GM18909 (cell line): ENCODE results near the gene CCDC112.
A peak's percentile ranks its signal among the peaks of the same experiment; 100 is the strongest.

Source experiments
- ATAC-seq: cut with Tn5 transposase; IDR thresholded peaks from one replicate; pipeline ENCODE4 v1.9.1; 2021; ENCODE audit warnings: mild to moderate bottlenecking; ENCODE audit not compliant: unreplicated experiment, poor library complexity

Gene CCDC112

GRCh38 chr5:115319007-115319406, 22.6 kb upstream of the CCDC112 start:
- no peak for ATAC-seq

- no peak for ATAC-seq
Observed at GRCh38 chr5:115317736-115318135, 21.3 kb upstream of the CCDC112 start.

- no peak for ATAC-seq
Observed at GRCh38 chr5:115317320-115317719, 20.9 kb upstream of the CCDC112 start.

GRCh38 chr5:115313632-115314031, 17.2 kb upstream of the CCDC112 start:
- ATAC-seq: no peak

- no peak for ATAC-seq
Observed at GRCh38 chr5:115313052-115313451, 16.6 kb upstream of the CCDC112 start.

GRCh38 chr5:115309751-115310370, 13.4 kb upstream of the CCDC112 start:
- peak; percentile 55 for ATAC-seq

GRCh38 chr5:115308815-115309214, 12.4 kb upstream of the CCDC112 start:
- ATAC-seq: no peak

- ATAC-seq: no peak
Observed at GRCh38 chr5:115306011-115306536, 9.6 kb upstream of the CCDC112 start.

- ATAC-seq: no peak
Observed at GRCh38 chr5:115304496-115304895, 8.0 kb upstream of the CCDC112 start.

- ATAC-seq: no peak
Observed at GRCh38 chr5:115298811-115299210, 2.4 kb upstream of the CCDC112 start.

GRCh38 chr5:115297031-115297430, 577 bp upstream of the CCDC112 start:
- ATAC-seq: no peak

GRCh38 chr5:115295777-115296123, 704 bp downstream of the CCDC112 start:
- ATAC-seq: peak; percentile 36

- ATAC-seq: no peak
Observed at GRCh38 chr5:115291397-115291796, 5.1 kb downstream of the CCDC112 start.

GRCh38 chr5:115289104-115289503, 7.3 kb downstream of the CCDC112 start:
- no peak for ATAC-seq

GRCh38 chr5:115284021-115284420, 12.4 kb downstream of the CCDC112 start:
- ATAC-seq: no peak

GRCh38 chr5:115282131-115282530, 14.3 kb downstream of the CCDC112 start:
- ATAC-seq: no peak

- no peak for ATAC-seq
Observed at GRCh38 chr5:115274584-115274983, 21.9 kb downstream of the CCDC112 start.

GRCh38 chr5:115272297-115272958, 24.0 kb downstream of the CCDC112 start:
- no peak for ATAC-seq

GRCh38 chr5:115271295-115272050, 25.0 kb downstream of the CCDC112 start:
- ATAC-seq: peak; percentile 46

- ATAC-seq: no peak
Observed at GRCh38 chr5:115267617-115268016, 28.8 kb downstream of the CCDC112 start.

- ATAC-seq: no peak
Observed at GRCh38 chr5:115265220-115265619, 31.2 kb downstream of the CCDC112 start.
